Measurements from ENCODE around the gene SUFU. TPM values are rescaled to one million over a fixed set of nuclear protein-coding genes. Genes with fewer than 3 reads are reported as not detected.

SUFU gene
- total and polyA plus RNA-seq, 2 of the 8 experiments (the other 6 are each of a cell fraction or from before 2014, with no cell fraction given): 7.0 to 10.8 TPM

GRCh38 chr10:102542800-102543418, 39.1 kb downstream of the SUFU start (continued):
- no peak for TF ChIP-seq CHD7 (IDR thresholded peaks at IDR 0.05; ENCODE audit: insufficient replicate concordance, low read length)
- no peak for TF ChIP-seq ASH2L (IDR thresholded peaks at IDR 0.05; ENCODE audit: low read length)
- TF ChIP-seq TEAD4 (IDR thresholded peaks at IDR 0.05; ENCODE audit: low read depth, low read length): no peak
- TF ChIP-seq POLR2AphosphoS5 (IDR thresholded peaks at IDR 0.05; ENCODE audit: low read depth, low read length): no peak
- no peak for TF ChIP-seq BCL11A (IDR thresholded peaks at IDR 0.05; ENCODE audit: low read depth in 2 of 2, low read length in 2 of 2)
- TF ChIP-seq SP1 (IDR thresholded peaks at IDR 0.05; ENCODE audit: low read depth, low read length): no peak
- no peak for TF ChIP-seq KDM5A (IDR thresholded peaks at IDR 0.05; ENCODE audit: low read length)
- no peak for TF ChIP-seq SIX5 (IDR thresholded peaks at IDR 0.05; ENCODE audit: low read depth, low read length)
- TF ChIP-seq TAF7 (optimal IDR thresholded peaks at IDR 0.05; ENCODE audit: borderline replicate concordance, low read depth, low read length): no peak
- no peak for TF ChIP-seq SUZ12 (IDR thresholded peaks at IDR 0.05; ENCODE audit: low read length)
- no peak for TF ChIP-seq ZNF274 (IDR thresholded peaks at IDR 0.05; ENCODE audit: borderline replicate concordance, extremely low read depth, low read length)
- no peak for TF ChIP-seq CEBPB (IDR thresholded peaks at IDR 0.05; ENCODE audit: low read depth, low read length)
- TF ChIP-seq TAF1 (IDR thresholded peaks at IDR 0.05; ENCODE audit: low read depth, low read length): no peak

Measured in H1 (cell line).